ENCODE measurements around the gene IL25. TPM values are rescaled to one million over a fixed set of nuclear protein-coding genes. Genes with fewer than 3 reads are reported as not detected.
A peak's percentile ranks its signal among the peaks of the same experiment; 100 is the strongest.

Gene IL25
- total and polyA plus RNA-seq, 2 of the 8 experiments (the other 6 are each of a cell fraction or from before 2014, with no cell fraction given): not detected

DNA sequence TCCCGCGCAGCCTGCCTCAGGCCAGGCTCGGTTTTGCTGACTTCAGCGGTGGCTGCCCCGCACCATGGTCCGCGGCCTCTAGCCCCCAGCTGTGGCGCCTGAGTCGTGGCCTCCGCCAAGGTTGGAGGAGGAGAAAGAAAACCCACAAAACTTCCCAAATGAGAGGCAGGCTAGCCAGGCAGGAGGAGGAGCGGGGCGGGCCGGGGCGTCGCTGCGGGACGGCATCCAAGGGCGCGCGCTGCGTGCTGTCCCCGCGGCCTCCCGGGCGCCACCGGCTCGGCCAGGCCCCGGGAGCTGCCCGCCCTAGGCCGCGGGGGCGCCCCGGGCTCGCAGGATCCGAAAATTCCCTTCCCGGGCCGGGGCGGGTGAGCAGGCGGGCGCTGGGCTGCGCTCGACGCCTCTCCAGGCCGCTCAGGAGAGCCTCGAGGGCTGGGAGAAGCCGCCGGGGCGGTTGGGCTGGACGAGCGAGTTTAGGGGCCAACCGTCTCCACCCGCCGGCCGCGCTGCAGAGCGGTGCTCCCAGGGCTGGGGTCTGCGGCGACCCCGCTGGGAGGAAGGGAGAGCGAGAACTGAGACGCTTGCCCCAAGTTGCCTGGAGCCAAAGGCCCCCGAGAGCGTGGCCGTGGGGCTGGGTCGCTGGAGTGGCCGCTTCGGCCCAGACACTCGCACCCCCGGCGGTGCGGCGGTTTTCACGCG lies 7.4 kb upstream of the IL25 start, which contains the start of gene EFS (continued):
- TF ChIP-seq, protein P1, sequence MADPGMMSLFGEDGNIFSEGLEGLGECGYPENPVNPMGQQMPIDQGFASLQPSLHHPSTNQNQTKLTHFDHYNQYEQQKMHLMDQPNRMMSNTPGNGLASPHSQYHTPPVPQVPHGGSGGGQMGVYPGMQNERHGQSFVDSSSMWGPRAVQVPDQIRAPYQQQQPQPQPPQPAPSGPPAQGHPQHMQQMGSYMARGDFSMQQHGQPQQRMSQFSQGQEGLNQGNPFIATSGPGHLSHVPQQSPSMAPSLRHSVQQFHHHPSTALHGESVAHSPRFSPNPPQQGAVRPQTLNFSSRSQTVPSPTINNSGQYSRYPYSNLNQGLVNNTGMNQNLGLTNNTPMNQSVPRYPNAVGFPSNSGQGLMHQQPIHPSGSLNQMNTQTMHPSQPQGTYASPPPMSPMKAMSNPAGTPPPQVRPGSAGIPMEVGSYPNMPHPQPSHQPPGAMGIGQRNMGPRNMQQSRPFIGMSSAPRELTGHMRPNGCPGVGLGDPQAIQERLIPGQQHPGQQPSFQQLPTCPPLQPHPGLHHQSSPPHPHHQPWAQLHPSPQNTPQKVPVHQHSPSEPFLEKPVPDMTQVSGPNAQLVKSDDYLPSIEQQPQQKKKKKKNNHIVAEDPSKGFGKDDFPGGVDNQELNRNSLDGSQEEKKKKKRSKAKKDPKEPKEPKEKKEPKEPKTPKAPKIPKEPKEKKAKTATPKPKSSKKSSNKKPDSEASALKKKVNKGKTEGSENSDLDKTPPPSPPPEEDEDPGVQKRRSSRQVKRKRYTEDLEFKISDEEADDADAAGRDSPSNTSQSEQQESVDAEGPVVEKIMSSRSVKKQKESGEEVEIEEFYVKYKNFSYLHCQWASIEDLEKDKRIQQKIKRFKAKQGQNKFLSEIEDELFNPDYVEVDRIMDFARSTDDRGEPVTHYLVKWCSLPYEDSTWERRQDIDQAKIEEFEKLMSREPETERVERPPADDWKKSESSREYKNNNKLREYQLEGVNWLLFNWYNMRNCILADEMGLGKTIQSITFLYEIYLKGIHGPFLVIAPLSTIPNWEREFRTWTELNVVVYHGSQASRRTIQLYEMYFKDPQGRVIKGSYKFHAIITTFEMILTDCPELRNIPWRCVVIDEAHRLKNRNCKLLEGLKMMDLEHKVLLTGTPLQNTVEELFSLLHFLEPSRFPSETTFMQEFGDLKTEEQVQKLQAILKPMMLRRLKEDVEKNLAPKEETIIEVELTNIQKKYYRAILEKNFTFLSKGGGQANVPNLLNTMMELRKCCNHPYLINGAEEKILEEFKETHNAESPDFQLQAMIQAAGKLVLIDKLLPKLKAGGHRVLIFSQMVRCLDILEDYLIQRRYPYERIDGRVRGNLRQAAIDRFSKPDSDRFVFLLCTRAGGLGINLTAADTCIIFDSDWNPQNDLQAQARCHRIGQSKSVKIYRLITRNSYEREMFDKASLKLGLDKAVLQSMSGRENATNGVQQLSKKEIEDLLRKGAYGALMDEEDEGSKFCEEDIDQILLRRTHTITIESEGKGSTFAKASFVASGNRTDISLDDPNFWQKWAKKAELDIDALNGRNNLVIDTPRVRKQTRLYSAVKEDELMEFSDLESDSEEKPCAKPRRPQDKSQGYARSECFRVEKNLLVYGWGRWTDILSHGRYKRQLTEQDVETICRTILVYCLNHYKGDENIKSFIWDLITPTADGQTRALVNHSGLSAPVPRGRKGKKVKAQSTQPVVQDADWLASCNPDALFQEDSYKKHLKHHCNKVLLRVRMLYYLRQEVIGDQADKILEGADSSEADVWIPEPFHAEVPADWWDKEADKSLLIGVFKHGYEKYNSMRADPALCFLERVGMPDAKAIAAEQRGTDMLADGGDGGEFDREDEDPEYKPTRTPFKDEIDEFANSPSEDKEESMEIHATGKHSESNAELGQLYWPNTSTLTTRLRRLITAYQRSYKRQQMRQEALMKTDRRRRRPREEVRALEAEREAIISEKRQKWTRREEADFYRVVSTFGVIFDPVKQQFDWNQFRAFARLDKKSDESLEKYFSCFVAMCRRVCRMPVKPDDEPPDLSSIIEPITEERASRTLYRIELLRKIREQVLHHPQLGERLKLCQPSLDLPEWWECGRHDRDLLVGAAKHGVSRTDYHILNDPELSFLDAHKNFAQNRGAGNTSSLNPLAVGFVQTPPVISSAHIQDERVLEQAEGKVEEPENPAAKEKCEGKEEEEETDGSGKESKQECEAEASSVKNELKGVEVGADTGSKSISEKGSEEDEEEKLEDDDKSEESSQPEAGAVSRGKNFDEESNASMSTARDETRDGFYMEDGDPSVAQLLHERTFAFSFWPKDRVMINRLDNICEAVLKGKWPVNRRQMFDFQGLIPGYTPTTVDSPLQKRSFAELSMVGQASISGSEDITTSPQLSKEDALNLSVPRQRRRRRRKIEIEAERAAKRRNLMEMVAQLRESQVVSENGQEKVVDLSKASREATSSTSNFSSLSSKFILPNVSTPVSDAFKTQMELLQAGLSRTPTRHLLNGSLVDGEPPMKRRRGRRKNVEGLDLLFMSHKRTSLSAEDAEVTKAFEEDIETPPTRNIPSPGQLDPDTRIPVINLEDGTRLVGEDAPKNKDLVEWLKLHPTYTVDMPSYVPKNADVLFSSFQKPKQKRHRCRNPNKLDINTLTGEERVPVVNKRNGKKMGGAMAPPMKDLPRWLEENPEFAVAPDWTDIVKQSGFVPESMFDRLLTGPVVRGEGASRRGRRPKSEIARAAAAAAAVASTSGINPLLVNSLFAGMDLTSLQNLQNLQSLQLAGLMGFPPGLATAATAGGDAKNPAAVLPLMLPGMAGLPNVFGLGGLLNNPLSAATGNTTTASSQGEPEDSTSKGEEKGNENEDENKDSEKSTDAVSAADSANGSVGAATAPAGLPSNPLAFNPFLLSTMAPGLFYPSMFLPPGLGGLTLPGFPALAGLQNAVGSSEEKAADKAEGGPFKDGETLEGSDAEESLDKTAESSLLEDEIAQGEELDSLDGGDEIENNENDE (IDR thresholded peaks at IDR 0.05; ENCODE audit: insufficient replicate concordance, low read length): no peak
- TF ChIP-seq TAF1 (IDR thresholded peaks at IDR 0.05; ENCODE audit: low read depth, low read length) (0 out of 2 replicates have a peak, but pooled peaks have one; percentile 6), KDM4A (IDR thresholded peaks at IDR 0.05; ENCODE audit: low read depth, low read length, severe bottlenecking) (peak; percentile 70), ASH2L (IDR thresholded peaks at IDR 0.05; ENCODE audit: low read length) (no peak), CBX8 (IDR thresholded peaks at IDR 0.05; ENCODE audit: borderline replicate concordance, low read depth, low read length) (no peak), RXRA (IDR thresholded peaks at IDR 0.05; ENCODE audit: insufficient read depth, low read depth, low read length) (no peak), SP4 (IDR thresholded peaks at IDR 0.05; ENCODE audit: low read length) (no peak), HDAC2 (IDR thresholded peaks at IDR 0.05; ENCODE audit: borderline replicate concordance in 1 of 2, low read depth in 2 of 2, low read length in 2 of 2) (no peak)
- TF ChIP-seq, protein P2, sequence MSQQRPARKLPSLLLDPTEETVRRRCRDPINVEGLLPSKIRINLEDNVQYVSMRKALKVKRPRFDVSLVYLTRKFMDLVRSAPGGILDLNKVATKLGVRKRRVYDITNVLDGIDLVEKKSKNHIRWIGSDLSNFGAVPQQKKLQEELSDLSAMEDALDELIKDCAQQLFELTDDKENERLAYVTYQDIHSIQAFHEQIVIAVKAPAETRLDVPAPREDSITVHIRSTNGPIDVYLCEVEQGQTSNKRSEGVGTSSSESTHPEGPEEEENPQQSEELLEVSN (IDR thresholded peaks at IDR 0.05): 0 out of 2 replicates have a peak, but pooled peaks have one; percentile 12

Measured in H1 (cell line).